ENCODE results near the gene TNS1. TPM values are rescaled to one million over a fixed set of nuclear protein-coding genes. Genes with fewer than 3 reads are reported as not detected.

The TNS1 gene
- polyA plus RNA-seq, 1 donor from 2014 or later, result not detected

- H3K27me3 Mint-ChIP-seq, result peaks cover 14% of the 10 kb centered on the region
- no peaks in the 10 kb centered on the region for H3K4me1 Mint-ChIP-seq
- H3K4me3 Mint-ChIP-seq, result no peak overlapping the region
- H3K9me3 Mint-ChIP-seq, result no peaks in the 10 kb centered on the region
- no peaks in the 10 kb centered on the region for H3K36me3 Mint-ChIP-seq
- no peak overlapping the region for H3K27ac Mint-ChIP-seq
These were observed 43.1 kb downstream of the TNS1 start for GRCh38 chr2:217959723-217960122.

- H3K4me1 Mint-ChIP-seq, result no peaks in the 10 kb centered on the region
- no peak overlapping the region for H3K27ac Mint-ChIP-seq
- H3K36me3 Mint-ChIP-seq, result no peaks in the 10 kb centered on the region
- H3K27me3 Mint-ChIP-seq, result peaks cover 14% of the 10 kb centered on the region
- no peak overlapping the region for H3K4me3 Mint-ChIP-seq
- H3K9me3 Mint-ChIP-seq, result no peaks in the 10 kb centered on the region
These were observed 43.9 kb downstream of the TNS1 start for GRCh38 chr2:217958884-217959225.

GRCh38 chr2:217958206-217958883, 44.5 kb downstream of the TNS1 start:
- H3K27ac Mint-ChIP-seq, result no peak overlapping the region
- H3K4me1 Mint-ChIP-seq, result no peaks in the 10 kb centered on the region
- no peak overlapping the region for H3K4me3 Mint-ChIP-seq
- H3K9me3 Mint-ChIP-seq, result no peaks in the 10 kb centered on the region
- H3K36me3 Mint-ChIP-seq, result no peaks in the 10 kb centered on the region
- H3K27me3 Mint-ChIP-seq, result peaks cover 13% of the 10 kb centered on the region

- Mint-ChIP-seq H3K27me3 (peaks cover 13% of the 10 kb centered on the region), H3K4me3 (no peak overlapping the region), H3K27ac (no peak overlapping the region), H3K4me1 (no peaks in the 10 kb centered on the region), H3K36me3 (no peaks in the 10 kb centered on the region), H3K9me3 (no peaks in the 10 kb centered on the region)
These were observed 46.0 kb downstream of the TNS1 start for GRCh38 chr2:217956586-217957457.

- Mint-ChIP-seq H3K36me3 (no peaks in the 10 kb centered on the region), H3K27ac (no peak overlapping the region), H3K4me1 (no peaks in the 10 kb centered on the region), H3K9me3 (no peaks in the 10 kb centered on the region), H3K27me3 (peaks cover 10% of the 10 kb centered on the region), H3K4me3 (no peak overlapping the region)
These were observed 46.8 kb downstream of the TNS1 start for GRCh38 chr2:217955881-217956493.

- H3K27ac Mint-ChIP-seq, result no peak overlapping the region
- peaks cover 7% of the 10 kb centered on the region for H3K27me3 Mint-ChIP-seq
- H3K4me3 Mint-ChIP-seq, result no peak overlapping the region
- H3K9me3 Mint-ChIP-seq, result no peaks in the 10 kb centered on the region
- H3K4me1 Mint-ChIP-seq, result no peaks in the 10 kb centered on the region
- H3K36me3 Mint-ChIP-seq, result no peaks in the 10 kb centered on the region
These were observed 47.6 kb downstream of the TNS1 start for GRCh38 chr2:217954971-217955740.

- Mint-ChIP-seq H3K9me3 (no peaks in the 10 kb centered on the region), H3K27me3 (peaks cover 6% of the 10 kb centered on the region), H3K27ac (no peak overlapping the region), H3K36me3 (no peaks in the 10 kb centered on the region), H3K4me1 (no peaks in the 10 kb centered on the region), H3K4me3 (no peak overlapping the region)
These were observed 48.3 kb downstream of the TNS1 start for GRCh38 chr2:217954469-217954868.

- peaks cover 6% of the 10 kb centered on the region for H3K27me3 Mint-ChIP-seq
- H3K36me3 Mint-ChIP-seq, result no peaks in the 10 kb centered on the region
- H3K4me1 Mint-ChIP-seq, result no peaks in the 10 kb centered on the region
- H3K27ac Mint-ChIP-seq, result no peak overlapping the region
- no peaks in the 10 kb centered on the region for H3K9me3 Mint-ChIP-seq
- H3K4me3 Mint-ChIP-seq, result no peak overlapping the region
These were observed 48.7 kb downstream of the TNS1 start for GRCh38 chr2:217954051-217954450.

- no peaks in the 10 kb centered on the region for H3K9me3 Mint-ChIP-seq
- H3K36me3 Mint-ChIP-seq, result no peaks in the 10 kb centered on the region
- peaks cover 6% of the 10 kb centered on the region for H3K27me3 Mint-ChIP-seq
- H3K4me3 Mint-ChIP-seq, result no peak overlapping the region
- H3K27ac Mint-ChIP-seq, result no peak overlapping the region
- no peaks in the 10 kb centered on the region for H3K4me1 Mint-ChIP-seq
These were observed 49.3 kb downstream of the TNS1 start for GRCh38 chr2:217953531-217953932.

GRCh38 chr2:217953011-217953481, 49.7 kb downstream of the TNS1 start:
- peaks cover 6% of the 10 kb centered on the region for H3K27me3 Mint-ChIP-seq
- no peaks in the 10 kb centered on the region for H3K36me3 Mint-ChIP-seq
- H3K4me1 Mint-ChIP-seq, result no peaks in the 10 kb centered on the region
- H3K4me3 Mint-ChIP-seq, result no peak overlapping the region
- no peak overlapping the region for H3K27ac Mint-ChIP-seq
- no peaks in the 10 kb centered on the region for H3K9me3 Mint-ChIP-seq

GRCh38 chr2:217952409-217952808, 50.4 kb downstream of the TNS1 start:
- Mint-ChIP-seq H3K4me3 (no peak overlapping the region), H3K27ac (no peak overlapping the region), H3K9me3 (no peaks in the 10 kb centered on the region), H3K27me3 (peaks cover 6% of the 10 kb centered on the region), H3K36me3 (no peaks in the 10 kb centered on the region), H3K4me1 (no peaks in the 10 kb centered on the region)

- Mint-ChIP-seq H3K27ac (no peak overlapping the region), H3K4me3 (no peak overlapping the region), H3K9me3 (no peaks in the 10 kb centered on the region), H3K4me1 (no peaks in the 10 kb centered on the region), H3K36me3 (no peaks in the 10 kb centered on the region), H3K27me3 (peaks cover 6% of the 10 kb centered on the region)
These were observed 51.1 kb downstream of the TNS1 start for GRCh38 chr2:217951521-217952247.

- Mint-ChIP-seq H3K4me3 (no peak overlapping the region), H3K27ac (no peak overlapping the region), H3K9me3 (no peaks in the 10 kb centered on the region), H3K27me3 (peaks cover 6% of the 10 kb centered on the region), H3K4me1 (no peaks in the 10 kb centered on the region), H3K36me3 (no peaks in the 10 kb centered on the region)
These were observed 51.7 kb downstream of the TNS1 start for GRCh38 chr2:217951091-217951490.

GRCh38 chr2:217950401-217950871, 52.4 kb downstream of the TNS1 start:
- Mint-ChIP-seq H3K4me1 (no peaks in the 10 kb centered on the region), H3K4me3 (no peak overlapping the region), H3K36me3 (no peaks in the 10 kb centered on the region), H3K27ac (peak overlapping the region in 1 of 3 donors; percentile 25), H3K9me3 (no peaks in the 10 kb centered on the region), H3K27me3 (peaks cover 7% of the 10 kb centered on the region)
